Stomach (tissue), 9 donors: Measurements from ENCODE around the gene ARL13B. TPM values are rescaled to one million over a fixed set of nuclear protein-coding genes. Genes with fewer than 3 reads are reported as not detected.
A peak's percentile ranks its signal among the peaks of the same experiment; 100 is the strongest.

Experiments used
- DNase-seq, 2 donors: peaks; one replicate each; pipeline versions ENCODE4 v3.0.0 to v3.0.0-alpha.2; 2013 to 2019
- H3K27ac ChIP-seq, 5 donors: fragments of 200-600 bp in 4 of 5; sonication (generic) in 4 of 5; one replicate each; pipeline ENCODE4 v1.5.1; 2013 to 2019; ENCODE audit warnings: mild to moderate bottlenecking in 1 of 5, moderate library complexity in 1 of 5
- H3K27me3 ChIP-seq, 3 donors: fragments of 200-600 bp; sonication (generic); one replicate each; pipeline ENCODE4 v1.5.1; 2017 to 2019; ENCODE audit warnings: mixed run types in 1 of 3
- H3K36me3 ChIP-seq, 4 donors: fragments of 200-600 bp; sonication (generic); 1 replicate in 3 of 4; 2 replicates in 1 of 4; pipeline ENCODE4 v1.5.1; 2016 to 2019
- H3K4me1 ChIP-seq, 4 donors: fragments of 200-600 bp; sonication (generic); one replicate each; pipeline ENCODE4 v1.5.1; 2016 to 2019
- H3K4me3 ChIP-seq, 4 donors: fragments of 200-600 bp; sonication (generic) in 3 of 4; one replicate each; pipeline ENCODE4 v1.5.1; 2016 to 2019; ENCODE audit warnings: mild to moderate bottlenecking in 1 of 4
- H3K9me3 ChIP-seq, 4 donors: fragments of 200-600 bp; sonication (generic); one replicate each; pipeline ENCODE4 v1.5.1; 2016 to 2019
- EP300 ChIP-seq: sonication (generic); formaldehyde crosslinking; IDR thresholded peaks from one replicate; pipeline ENCODE4 v1.6.1; 2017; ENCODE audit warnings: antibody characterized with exemption
- POLR2A ChIP-seq, 4 donors: fragments of 450-650 bp; IDR thresholded peaks; one replicate each; pipeline ENCODE4 v1.6.1; 2016; ENCODE audit warnings: antibody characterized with exemption in 4 of 4, control low read depth in 2 of 4, mild to moderate bottlenecking in 1 of 4, moderate library complexity in 1 of 4
- POLR2AphosphoS5 ChIP-seq, 3 donors: sonication (generic); formaldehyde crosslinking; IDR thresholded peaks; one replicate each; pipeline ENCODE4 v1.6.1; 2016; ENCODE audit warnings: antibody characterized with exemption in 3 of 3
- WGBS, 5 donors: extraction: QIAGEN DNeasy Blood & Tissue Kit in 3 of 5; methylation state at CpG; one replicate each; pipeline versions ENCODE4 v1.1.5 to v1.1.7; 2013 to 2018; 5-methylcytosine and 5-hydroxymethylcytosine counted together
- intact Hi-C: fragments of 100-400 bp; cut with DNase I; formaldehyde crosslinking; loops from one replicate; pipeline ENCODE4 v1.15.1; 2023; ENCODE audit warnings: low total_unique reads
- polyA plus RNA-seq, 3 donors: library from polyadenylated mRNA; stranded (reverse); fragments of 200-250 nt; gene quantifications; one replicate each; pipeline ENCODE4 v1.2.3, GENCODE V29; 2013
- total RNA-seq, 5 donors: library from RNA; depleted of rRNA; stranded (reverse); fragments of >200 nt; gene quantifications; one replicate each; pipeline versions ENCODE4 v1.1.0 to v1.2.3, GENCODE V29; 2014 to 2016
- TF ChIP-seq, protein P1 (sequence below), 7 experiments: fragments of 450-650 bp in 4 of 7; fragments of 200-600 bp in 3 of 7; sonication (generic) in 3 of 7; IDR thresholded peaks; one replicate each; pipeline ENCODE4 v1.5.1; 2016 to 2019; ENCODE audit warnings: antibody characterized with exemption in 7 of 7, control low read depth in 2 of 7, mild to moderate bottlenecking in 1 of 7
- donor health status: healthy with polysubstance abuse.
- donor health status: Bipolar disorder and iron deficiency.
- donor health status: healthy.

Gene ARL13B
- total and polyA plus RNA-seq, 8 donors: 0.45 to 23.2 (median 4.1) TPM

DNA sequence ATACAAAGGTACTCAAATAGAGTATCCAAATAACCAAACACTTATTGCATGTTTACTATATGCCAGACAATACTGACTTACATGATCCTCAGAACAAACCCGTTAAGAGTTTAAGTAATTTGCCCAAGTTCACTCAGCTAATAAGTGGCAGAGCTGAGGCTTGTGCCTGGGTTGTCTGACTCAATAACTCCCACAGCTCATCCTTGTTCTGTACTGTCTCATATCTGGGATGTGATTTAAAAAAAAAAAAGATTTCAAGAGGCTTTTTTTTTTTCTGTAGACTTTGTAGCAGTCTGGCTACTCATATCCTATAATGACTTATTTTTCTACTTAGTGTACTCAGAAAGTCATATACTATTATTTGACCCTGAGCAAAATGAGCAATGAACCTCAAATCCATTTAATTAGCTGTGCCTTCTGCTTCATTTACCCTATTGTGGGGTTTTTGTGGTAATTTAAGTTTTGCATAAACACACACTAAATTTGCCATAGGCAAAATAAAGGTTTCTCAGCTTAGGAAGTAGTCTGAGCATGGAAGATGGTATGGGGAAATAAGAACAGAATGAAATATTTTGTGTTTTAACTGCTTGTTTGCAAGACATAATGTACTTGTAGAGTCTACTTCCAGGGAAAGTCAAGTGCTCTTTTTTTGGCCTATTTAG, 86.0 kb downstream of the ARL13B start:
- Histone ChIP-seq H3K9me3 (no peaks in the 10 kb centered on the region), H3K4me1 (peaks cover 7 to 69% (median 43%) of the 10 kb centered on the region in 4 donors), H3K4me3 (no peak overlapping the region), H3K27me3 (no peaks in the 10 kb centered on the region), H3K27ac (no peak overlapping the region), H3K36me3 (peaks cover 0 to 13% (median 4%) of the 10 kb centered on the region in 4 donors)
- intact Hi-C loops: no loop called here
- DNase-seq: no peak
- WGBS, 5 donors: 68 to 95% (median 77%) methylated on average over 1 of the region's 1 CpG
- TF ChIP-seq POLR2A (IDR thresholded peaks at IDR 0.05): no peak
- TF ChIP-seq EP300: no peak
- TF ChIP-seq, protein P1, sequence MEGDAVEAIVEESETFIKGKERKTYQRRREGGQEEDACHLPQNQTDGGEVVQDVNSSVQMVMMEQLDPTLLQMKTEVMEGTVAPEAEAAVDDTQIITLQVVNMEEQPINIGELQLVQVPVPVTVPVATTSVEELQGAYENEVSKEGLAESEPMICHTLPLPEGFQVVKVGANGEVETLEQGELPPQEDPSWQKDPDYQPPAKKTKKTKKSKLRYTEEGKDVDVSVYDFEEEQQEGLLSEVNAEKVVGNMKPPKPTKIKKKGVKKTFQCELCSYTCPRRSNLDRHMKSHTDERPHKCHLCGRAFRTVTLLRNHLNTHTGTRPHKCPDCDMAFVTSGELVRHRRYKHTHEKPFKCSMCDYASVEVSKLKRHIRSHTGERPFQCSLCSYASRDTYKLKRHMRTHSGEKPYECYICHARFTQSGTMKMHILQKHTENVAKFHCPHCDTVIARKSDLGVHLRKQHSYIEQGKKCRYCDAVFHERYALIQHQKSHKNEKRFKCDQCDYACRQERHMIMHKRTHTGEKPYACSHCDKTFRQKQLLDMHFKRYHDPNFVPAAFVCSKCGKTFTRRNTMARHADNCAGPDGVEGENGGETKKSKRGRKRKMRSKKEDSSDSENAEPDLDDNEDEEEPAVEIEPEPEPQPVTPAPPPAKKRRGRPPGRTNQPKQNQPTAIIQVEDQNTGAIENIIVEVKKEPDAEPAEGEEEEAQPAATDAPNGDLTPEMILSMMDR (IDR thresholded peaks at IDR 0.05): no peak
- no peak for TF ChIP-seq POLR2AphosphoS5 (IDR thresholded peaks at IDR 0.05)

DNA sequence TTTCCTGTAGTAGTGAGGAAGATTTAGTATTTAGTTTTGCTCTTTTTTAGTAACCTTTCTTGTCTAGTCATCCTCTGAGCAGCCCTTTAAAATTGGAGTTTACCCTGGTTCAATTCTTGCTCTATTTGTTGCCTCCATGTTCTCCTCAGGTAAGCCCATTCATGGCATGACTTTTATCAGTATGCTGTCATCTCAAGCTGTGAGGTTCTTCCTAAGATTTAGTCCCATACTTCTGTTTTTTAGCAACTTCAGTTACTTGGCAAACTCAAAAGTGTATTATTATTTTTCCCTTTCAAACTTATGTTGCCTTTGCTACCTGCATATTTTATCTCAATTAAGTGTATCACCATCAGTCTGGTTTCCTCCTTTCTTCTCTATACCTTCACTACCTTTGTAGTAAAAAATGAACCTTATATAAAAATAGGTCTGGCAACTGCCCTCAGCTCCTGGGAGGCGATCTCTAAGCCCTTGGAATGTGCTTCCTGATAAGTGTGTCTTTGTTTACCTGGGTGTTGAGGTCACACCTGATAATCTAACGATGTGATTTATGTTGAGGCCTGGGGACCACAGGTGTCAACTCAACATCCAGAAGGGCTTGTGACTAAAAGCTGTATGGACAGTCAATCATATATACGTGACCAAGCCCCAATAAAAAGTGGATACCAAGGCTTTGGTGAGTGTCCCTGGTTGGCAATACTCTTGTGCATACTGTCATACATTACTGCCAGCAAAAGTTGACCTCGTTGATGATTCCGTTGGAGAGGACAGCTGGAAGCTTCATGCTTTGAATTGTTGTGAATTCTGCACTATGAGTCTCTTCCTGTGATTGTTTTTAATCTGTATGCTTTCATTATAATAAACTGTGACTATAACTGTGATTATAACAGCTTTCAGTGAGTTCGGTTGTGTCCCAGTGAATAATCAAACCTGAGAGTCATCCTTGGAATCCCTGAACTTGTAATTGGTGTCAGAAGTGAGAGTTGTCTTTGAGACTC, 86.8 kb downstream of the ARL13B start:
- intact Hi-C loops: no loop called here
- DNase-seq: no peak
- no peaks in the 10 kb centered on the region for H3K9me3 ChIP-seq
- H3K4me1 ChIP-seq: peaks cover 7 to 72% (median 43%) of the 10 kb centered on the region in 4 donors
- H3K27ac ChIP-seq: peak overlapping the region in 1 of 5 donors; percentile 7
- peaks cover 0 to 17% (median 9%) of the 10 kb centered on the region in 4 donors for H3K36me3 ChIP-seq
- TF ChIP-seq EP300: no peak
- no peak for TF ChIP-seq POLR2A (IDR thresholded peaks at IDR 0.05)
- TF ChIP-seq POLR2AphosphoS5 (IDR thresholded peaks at IDR 0.05): peak in 1 of 3 donors; percentile 16
- TF ChIP-seq, protein P1 (IDR thresholded peaks at IDR 0.05): no peak
- no peak overlapping the region for H3K4me3 ChIP-seq
- H3K27me3 ChIP-seq: no peaks in the 10 kb centered on the region
- WGBS, 5 donors: 62 to 77% (median 66%) methylated on average over 6 of the region's 6 CpGs

DNA sequence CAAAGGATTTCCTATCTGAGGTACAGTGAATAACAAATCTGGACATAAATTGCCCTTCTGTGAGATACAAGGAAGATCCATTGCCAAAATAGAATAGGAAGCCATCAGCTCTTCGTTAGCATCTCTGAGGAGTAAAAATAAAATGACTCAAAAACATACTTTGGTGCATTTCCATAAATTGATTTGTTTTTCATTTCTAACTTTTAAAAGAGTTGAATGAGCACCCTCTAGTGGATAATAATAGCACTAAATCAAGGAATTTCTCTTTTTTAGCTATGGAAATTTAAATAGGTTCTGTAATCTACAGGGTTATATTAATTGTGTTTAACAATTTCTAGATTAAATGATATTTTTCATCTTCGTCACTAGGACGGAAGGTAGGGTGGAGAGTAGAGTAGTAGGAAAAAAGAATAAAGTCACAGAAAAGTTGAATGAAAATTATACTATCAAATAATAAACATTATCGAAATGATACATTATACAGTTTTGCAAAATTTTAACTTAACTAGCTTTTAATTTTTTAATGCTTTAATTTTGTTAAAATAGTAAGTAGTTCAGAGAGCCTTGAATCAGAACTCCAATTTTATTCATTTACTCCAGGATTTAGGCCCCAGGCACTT, 89.3 kb downstream of the ARL13B start:
- peak in 1 of 2 donors; percentile 25 for DNase-seq
- intact Hi-C loops: no loop called here
- Histone ChIP-seq H3K4me3 (no peak overlapping the region), H3K36me3 (peaks cover 0 to 32% (median 21%) of the 10 kb centered on the region in 4 donors), H3K27me3 (no peaks in the 10 kb centered on the region), H3K4me1 (peaks cover 7 to 56% (median 32%) of the 10 kb centered on the region in 4 donors), H3K9me3 (no peaks in the 10 kb centered on the region), H3K27ac (no peak overlapping the region)
- WGBS, 5 donors: 34 to 49% (median 40%) methylated on average over 4 of the region's 4 CpGs
- TF ChIP-seq, protein P1 (IDR thresholded peaks at IDR 0.05): peak in 5 of 7 experiments; percentile 19 to 66 (median 57)
- TF ChIP-seq POLR2A (IDR thresholded peaks at IDR 0.05): no peak
- TF ChIP-seq POLR2AphosphoS5 (IDR thresholded peaks at IDR 0.05): no peak
- no peak for TF ChIP-seq EP300
